Breast epithelium (tissue), 3 donors: Measurements from ENCODE around the gene METTL5.

Experiments used
- CTCF ChIP-seq, 3 donors: fragments of 450-650 bp; IDR thresholded peaks; one replicate each; pipeline ENCODE4 v1.5.1; 2016 to 2017; ENCODE audit warnings: antibody characterized with exemption in 3 of 3, mild to moderate bottlenecking in 3 of 3, moderate library complexity in 3 of 3
- POLR2A ChIP-seq: fragments of 450-650 bp; IDR thresholded peaks from one replicate; pipeline ENCODE4 v1.6.1; 2016; ENCODE audit warnings: antibody characterized with exemption, mild to moderate bottlenecking, moderate library complexity
- POLR2AphosphoS5 ChIP-seq, 3 donors: sonication (generic); formaldehyde crosslinking; IDR thresholded peaks; one replicate each; pipeline ENCODE4 v1.6.1; 2017; ENCODE audit warnings: antibody characterized with exemption in 3 of 3

GRCh38 chr2:169838743-169839489 is 14.2 kb upstream of the METTL5 start:
- TF ChIP-seq POLR2AphosphoS5 (IDR thresholded peaks at IDR 0.05) (no peak), CTCF (IDR thresholded peaks at IDR 0.05) (no peak), POLR2A (no peak)
